Muscle layer of colon (tissue), 2 donors: ENCODE measurements around the gene CTRB2.
A peak's percentile ranks its signal among the peaks of the same experiment; 100 is the strongest.
"Not testable (repeated sequence)": the region's sequence is repeated elsewhere in the genome, so short reads cannot be mapped to it uniquely, and the experiment has no call there.

Experiments used
- H3K27ac ChIP-seq: one replicate; pipeline ENCODE4 v1.7.0; 2013; ENCODE audit warnings: low read depth, mild to moderate bottlenecking, low read length, moderate library complexity
- H3K27me3 ChIP-seq, 2 donors: one replicate each; pipeline ENCODE4 v1.7.0; 2013; ENCODE audit warnings: low read length in 2 of 2, mild to moderate bottlenecking in 2 of 2; ENCODE audit not compliant: insufficient read depth in 2 of 2, control insufficient read depth in 1 of 2
- H3K36me3 ChIP-seq: one replicate; pipeline ENCODE4 v1.7.0; 2013; ENCODE audit warnings: mild to moderate bottlenecking, low read length; ENCODE audit not compliant: insufficient read depth
- H3K4me1 ChIP-seq: one replicate; pipeline ENCODE4 v1.7.0; 2013; ENCODE audit warnings: mild to moderate bottlenecking, low read length; ENCODE audit not compliant: insufficient read depth
- H3K4me3 ChIP-seq, 2 donors: one replicate each; pipeline ENCODE4 v1.7.0; 2013; ENCODE audit warnings: low read length in 2 of 2, low read depth in 1 of 2, mild to moderate bottlenecking in 1 of 2, moderate library complexity in 1 of 2
- H3K9ac ChIP-seq: one replicate; pipeline ENCODE4 v1.7.0; 2013; ENCODE audit warnings: low read length
- H3K9me3 ChIP-seq: one replicate; pipeline ENCODE4 v1.7.0; 2013; ENCODE audit warnings: mild to moderate bottlenecking, low read length
- donor health status: abdominal sarcoma.
- donor health status: Adenocarcinoma of cecum.

The CTRB2 gene

GRCh38 chr16:75240633-75241032, 33.7 kb upstream of the CTRB2 start:
- H3K27me3 ChIP-seq, H3K9ac ChIP-seq, H3K27ac ChIP-seq, H3K9me3 ChIP-seq, H3K4me3 ChIP-seq: not testable (repeated sequence)
- Histone ChIP-seq H3K4me1 (peaks cover 44% of the 10 kb centered on the region), H3K36me3 (peaks cover 13% of the 10 kb centered on the region)

GRCh38 chr16:75239542-75240122, 32.7 kb upstream of the CTRB2 start:
- H3K27ac ChIP-seq, result no peak overlapping the region
- H3K27me3 ChIP-seq, result no peaks in the 10 kb centered on the region
- peaks cover 22% of the 10 kb centered on the region for H3K36me3 ChIP-seq
- peaks cover 34% of the 10 kb centered on the region for H3K4me1 ChIP-seq
- peak overlapping the region; percentile 1 for H3K9ac ChIP-seq
- H3K4me3 ChIP-seq, result no peak overlapping the region
- H3K9me3 ChIP-seq, result no peaks in the 10 kb centered on the region

- peak overlapping the region; percentile 73 for H3K27ac ChIP-seq
- H3K27me3 ChIP-seq, result no peaks in the 10 kb centered on the region
- H3K4me1 ChIP-seq, result peaks cover 33% of the 10 kb centered on the region
- no peak overlapping the region for H3K4me3 ChIP-seq
- no peaks in the 10 kb centered on the region for H3K9me3 ChIP-seq
- H3K9ac ChIP-seq, result peak overlapping the region; percentile 1
- H3K36me3 ChIP-seq, result peaks cover 22% of the 10 kb centered on the region
Measured at GRCh38 chr16:75238853-75239541, 32.0 kb upstream of the CTRB2 start.

- no peak overlapping the region for H3K9ac ChIP-seq
- H3K9me3 ChIP-seq, result no peaks in the 10 kb centered on the region
- peaks cover 22% of the 10 kb centered on the region for H3K36me3 ChIP-seq
- no peak overlapping the region for H3K4me3 ChIP-seq
- H3K27ac ChIP-seq, result peak overlapping the region; percentile 73
- H3K27me3 ChIP-seq, result no peaks in the 10 kb centered on the region
- H3K4me1 ChIP-seq, result peaks cover 33% of the 10 kb centered on the region
Measured at GRCh38 chr16:75238132-75238852, 31.3 kb upstream of the CTRB2 start.

GRCh38 chr16:75237398-75238131, 30.6 kb upstream of the CTRB2 start:
- H3K27ac ChIP-seq, result no peak overlapping the region
- H3K9ac ChIP-seq, result no peak overlapping the region
- no peaks in the 10 kb centered on the region for H3K27me3 ChIP-seq
- no peak overlapping the region for H3K4me3 ChIP-seq
- peaks cover 27% of the 10 kb centered on the region for H3K36me3 ChIP-seq
- peaks cover 32% of the 10 kb centered on the region for H3K4me1 ChIP-seq
- H3K9me3 ChIP-seq, result no peaks in the 10 kb centered on the region

- no peaks in the 10 kb centered on the region for H3K27me3 ChIP-seq
- H3K4me1 ChIP-seq, result peaks cover 32% of the 10 kb centered on the region
- no peak overlapping the region for H3K4me3 ChIP-seq
- no peak overlapping the region for H3K9ac ChIP-seq
- H3K9me3 ChIP-seq, result no peaks in the 10 kb centered on the region
- peaks cover 23% of the 10 kb centered on the region for H3K36me3 ChIP-seq
- H3K27ac ChIP-seq, result no peak overlapping the region
Measured at GRCh38 chr16:75236736-75237397, 29.9 kb upstream of the CTRB2 start.

GRCh38 chr16:75236232-75236631, 29.3 kb upstream of the CTRB2 start:
- Histone ChIP-seq H3K36me3 (peaks cover 19% of the 10 kb centered on the region), H3K27me3 (no peaks in the 10 kb centered on the region), H3K27ac (no peak overlapping the region)

GRCh38 chr16:75235721-75236193, 28.8 kb upstream of the CTRB2 start:
- Histone ChIP-seq H3K27ac (no peak overlapping the region), H3K36me3 (peaks cover 16% of the 10 kb centered on the region), H3K27me3 (no peaks in the 10 kb centered on the region), H3K9ac (no peak overlapping the region), H3K9me3 (no peaks in the 10 kb centered on the region), H3K4me1 (peaks cover 32% of the 10 kb centered on the region), H3K4me3 (no peak overlapping the region)

More at GRCh38 chr16:75236232-75236631, 29.3 kb upstream of the CTRB2 start:
- Histone ChIP-seq H3K4me1 (peaks cover 32% of the 10 kb centered on the region), H3K9ac (no peak overlapping the region), H3K9me3 (no peaks in the 10 kb centered on the region), H3K4me3 (no peak overlapping the region)

GRCh38 chr16:75234856-75235696, 28.1 kb upstream of the CTRB2 start:
- Histone ChIP-seq H3K36me3 (peaks cover 16% of the 10 kb centered on the region), H3K27me3 (no peaks in the 10 kb centered on the region), H3K9me3 (no peaks in the 10 kb centered on the region), H3K9ac (no peak overlapping the region), H3K4me3 (no peak overlapping the region), H3K4me1 (peaks cover 32% of the 10 kb centered on the region), H3K27ac (no peak overlapping the region)

- no peak overlapping the region for H3K4me3 ChIP-seq
- peak overlapping the region; percentile 24 for H3K27ac ChIP-seq
- H3K36me3 ChIP-seq, result peaks cover 25% of the 10 kb centered on the region
- no peaks in the 10 kb centered on the region for H3K9me3 ChIP-seq
- no peak overlapping the region for H3K9ac ChIP-seq
- peaks cover 23% of the 10 kb centered on the region for H3K4me1 ChIP-seq
- H3K27me3 ChIP-seq, result no peaks in the 10 kb centered on the region
Measured at GRCh38 chr16:75233611-75233938, 26.6 kb upstream of the CTRB2 start.
